PC-9 (cell line): Measurements from ENCODE around the gene JAK3. TPM values are rescaled to one million over a fixed set of nuclear protein-coding genes. Genes with fewer than 3 reads are reported as not detected.

Source experiments
- BruUV-seq: library from RNA; stranded (reverse); fragments of 400-500 nt; replicated peaks from 2 replicates; lab custom pipeline; 2021; lab: Mats Ljungman, UMichigan
- CTCF ChIA-PET: fragments of 300-600 bp; sonication (Branson Sonifier 250); formaldehyde crosslinking; loops from one replicate; lab custom pipeline; 2022; ENCODE audit warnings: antibody characterized with exemption; lab: Charles Lee
- POLR2A ChIA-PET: fragments of 300-600 bp; sonication (Branson Sonifier 250); formaldehyde crosslinking; loops from one replicate; lab custom pipeline; 2022; ENCODE audit warnings: antibody characterized with exemption; ENCODE audit not compliant: unreplicated experiment; lab: Charles Lee
- DNase-seq, 2 experiments: peaks; one replicate each; pipeline versions ENCODE4 v3.0.0 to v3.0.0-alpha.2; 2015 to 2022; ENCODE audit warnings: mixed read lengths in 1 of 2
- H2AFZ ChIP-seq: fragments of 200-600 bp; sonication (generic); 2 replicates; pipeline ENCODE4 v1.8.1; 2017; ENCODE audit warnings: antibody characterized with exemption
- H3F3A ChIP-seq: fragments of 200-600 bp; sonication (generic); 2 replicates; pipeline ENCODE4 v1.8.1; 2017; ENCODE audit warnings: antibody characterized with exemption, mild to moderate bottlenecking, low read depth; ENCODE audit not compliant: insufficient read depth
- H3K27ac ChIP-seq: fragments of 200-600 bp; sonication (generic); 2 replicates; pipeline ENCODE4 v1.6.1; 2016; ENCODE audit warnings: mixed run types
- H3K27me3 ChIP-seq: fragments of 200-600 bp; sonication (generic); 2 replicates; pipeline ENCODE4 v1.6.1; 2016; ENCODE audit warnings: low read depth, mixed run types; ENCODE audit not compliant: insufficient read depth
- H3K36me3 ChIP-seq: fragments of 200-600 bp; sonication (generic); 2 replicates; pipeline ENCODE4 v1.6.1; 2016; ENCODE audit warnings: low read depth, mixed run types
- H3K4me1 ChIP-seq: fragments of 200-600 bp; sonication (generic); replicated peaks from 2 replicates; pipeline ENCODE4 v1.6.1; 2016; ENCODE audit warnings: mixed run types; ENCODE audit not compliant: insufficient read depth
- H3K4me2 ChIP-seq: fragments of 200-600 bp; sonication (generic); 2 replicates; pipeline ENCODE4 v1.6.1; 2017; ENCODE audit warnings: mixed run types
- H3K4me3 ChIP-seq: fragments of 200-600 bp; sonication (generic); 2 replicates; pipeline ENCODE4 v1.6.1; 2016; ENCODE audit warnings: mixed run types
- H3K79me2 ChIP-seq: fragments of 200-600 bp; sonication (generic); 2 replicates; pipeline ENCODE4 v1.6.1; 2017; ENCODE audit warnings: low read depth, mixed run types
- H3K9me2 ChIP-seq: fragments of 200-600 bp; sonication (generic); 2 replicates; pipeline ENCODE4 v1.8.1; 2017; ENCODE audit warnings: mild to moderate bottlenecking; ENCODE audit not compliant: insufficient read depth
- H3K9me3 ChIP-seq: fragments of 200-600 bp; sonication (generic); 2 replicates; pipeline ENCODE4 v1.8.1; 2016; ENCODE audit warnings: low read depth; ENCODE audit not compliant: insufficient read depth
- H4K20me1 ChIP-seq: fragments of 200-600 bp; sonication (generic); 2 replicates; pipeline ENCODE4 v1.8.1; 2017; ENCODE audit not compliant: insufficient read depth
- CTCF ChIP-seq: fragments of 200-600 bp; sonication (generic); conservative IDR thresholded peaks from 2 replicates; pipeline ENCODE4 v1.6.1; 2017; ENCODE audit warnings: mixed run types, antibody characterized with exemption, mild to moderate bottlenecking, moderate library complexity
- EZH2 ChIP-seq: fragments of 200-600 bp; sonication (generic); IDR thresholded peaks from 2 replicates; pipeline ENCODE4 v1.8.0; 2017; ENCODE audit warnings: antibody characterized with exemption, low read depth
- intact Hi-C: fragments of 100-400 bp; cut with micrococcal nuclease; formaldehyde crosslinking; loops from one replicate; pipeline ENCODE4 v1.10.0; 2022; ENCODE audit not compliant: unreplicated experiment
- total RNA-seq: library from RNA; stranded (reverse); gene quantifications from 2 replicates; pipeline ENCODE4 v1.2.3, GENCODE V29; 2021

JAK3 gene
- total RNA-seq, 1 experiment from 2014 or later, result 13.5 TPM

- no peak for DNase-seq
- intact Hi-C loops, result no loop called here
- Histone ChIP-seq H3K4me2 (peak overlapping the region; percentile 98), H3K9me2 (no peaks in the 10 kb centered on the region), H3K79me2 (peaks cover 42% of the 10 kb centered on the region), H2AFZ (no peak overlapping the region), H3K27ac (peak overlapping the region; percentile 79), H4K20me1 (peaks cover 53% of the 10 kb centered on the region), H3K36me3 (peaks cover 42% of the 10 kb centered on the region), H3K9me3 (no peaks in the 10 kb centered on the region), H3K27me3 (no peaks in the 10 kb centered on the region), H3K4me3 (peak overlapping the region; percentile 87), H3F3A (peaks cover 54% of the 10 kb centered on the region), H3K4me1 (peaks cover 36% of the 10 kb centered on the region)
- ChIA-PET CTCF (no interaction called here), POLR2A (interaction anchor here (0.5 to 0.6 kb wide), 2 partner anchors 524 to 548 kb away, joined by 3 to 4 read pairs; no protein-coding TSS in a partner anchor)
- TF ChIP-seq CTCF (no peak), EZH2 (no peak)
- BruUV-seq, result no TSS peak
Measured at GRCh38 chr19:17860331-17860992, 12.7 kb upstream of the JAK3 start.

- Histone ChIP-seq H3K27me3 (no peaks in the 10 kb centered on the region), H3F3A (peaks cover 47% of the 10 kb centered on the region)
Measured at GRCh38 chr19:17859533-17860330, 11.9 kb upstream of the JAK3 start, which contains the start of gene RPL18A. Gene RPL18A (plus strand): TSS chr19:17859910. CDS start chr19:17859957, 47 bp downstream.

More at GRCh38 chr19:17859533-17860330, 11.9 kb upstream of the JAK3 start, which contains the start of gene RPL18A:
- H3K9me2 ChIP-seq, result no peaks in the 10 kb centered on the region
- peaks cover 42% of the 10 kb centered on the region for H3K36me3 ChIP-seq
- intact Hi-C loops, result loop anchor here (1.0 to 10.0 kb wide), 6 partner anchors 73 to 512 kb away; partner anchors contain the start of genes MAP1S and SLC27A1
- no peak for TF ChIP-seq EZH2
- TF ChIP-seq CTCF, result peak; percentile 81
- peak within 1 kb of the TSS; percentile 81 for H2AFZ ChIP-seq
- peak within 1 kb of the TSS; percentile 87 for H3K4me3 ChIP-seq
- peaks cover 46% of the 10 kb centered on the region for H4K20me1 ChIP-seq
- BruUV-seq, result TSS peak; percentile 54
- no peaks in the 10 kb centered on the region for H3K9me3 ChIP-seq
- peaks cover 31% of the 10 kb centered on the region for H3K4me1 ChIP-seq
- peak within 1 kb of the TSS; percentile 98 for H3K4me2 ChIP-seq
- ChIA-PET CTCF (interaction anchor here (0.5 to 1.3 kb wide), 12 partner anchors 12 to 724 kb away, joined by 3 to 67 read pairs (median 6); partner anchors contain the start of genes ABHD8, CCDC124 and MAST3), POLR2A (interaction anchor here (0.5 to 1.0 kb wide), 18 partner anchors 8 to 523 kb away, joined by 3 to 35 read pairs (median 6); partner anchors contain the start of genes CCDC124, JUND, MVB12A and PGLS)
- peaks cover 42% of the 10 kb centered on the region for H3K79me2 ChIP-seq
- peak within 1 kb of the TSS; percentile 79 for H3K27ac ChIP-seq
- peak; percentile 97 to 100 for DNase-seq
